Omental fat pad (tissue), 4 donors: ENCODE measurements around the gene NTSR1. TPM values are rescaled to one million over a fixed set of nuclear protein-coding genes. Genes with fewer than 3 reads are reported as not detected.

Experiments used
- ATAC-seq: fragments of 150-250 bp; one replicate; pipeline ENCODE4 v1.9.1; 2016; ENCODE audit warnings: mild to moderate bottlenecking, moderate library complexity; ENCODE audit not compliant: low FRiP score
- DNase-seq: peaks from one replicate; pipeline ENCODE4 v3.0.0-alpha.2; 2019; ENCODE audit warnings: low spot score
- total RNA-seq, 4 donors: library from RNA; depleted of rRNA; stranded (reverse); fragments of >200 nt; gene quantifications; one replicate each; pipeline ENCODE4 v1.1.0, GENCODE V29; 2016
- TF ChIP-seq, protein P1 (sequence below), 3 donors: fragments of 450-650 bp; IDR thresholded peaks; one replicate each; pipeline ENCODE4 v1.5.1; 2016 to 2017; ENCODE audit warnings: antibody characterized with exemption in 3 of 3, mild to moderate bottlenecking in 3 of 3, moderate library complexity in 2 of 3

NTSR1 gene
- total RNA-seq, 4 donors from 2014 or later, result 0.24 to 0.25 TPM; not detected in 2

DNA sequence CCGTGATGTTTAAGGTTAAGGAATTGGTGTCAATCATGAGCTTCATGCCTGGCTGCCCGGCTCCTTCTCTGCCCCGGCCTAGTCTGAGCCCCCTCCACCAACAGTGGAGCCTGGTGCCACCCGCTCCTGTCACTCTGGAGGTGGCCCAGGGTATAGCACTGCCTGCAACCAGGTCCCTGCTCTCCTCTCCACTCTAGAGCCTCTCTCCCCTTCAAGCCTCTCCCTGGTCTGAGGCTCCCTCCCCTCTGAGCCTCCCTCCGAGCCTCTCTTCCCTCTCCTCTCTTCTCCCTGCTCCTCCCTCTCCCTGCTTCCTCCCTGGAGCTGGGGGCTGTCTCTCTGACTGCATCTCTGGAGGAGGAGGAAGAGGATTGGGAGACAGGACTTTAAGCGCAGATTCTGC lies 56.4 kb downstream of the NTSR1 start:
- DNase-seq (no peak), ATAC-seq (no peak)
- TF ChIP-seq, protein P1, sequence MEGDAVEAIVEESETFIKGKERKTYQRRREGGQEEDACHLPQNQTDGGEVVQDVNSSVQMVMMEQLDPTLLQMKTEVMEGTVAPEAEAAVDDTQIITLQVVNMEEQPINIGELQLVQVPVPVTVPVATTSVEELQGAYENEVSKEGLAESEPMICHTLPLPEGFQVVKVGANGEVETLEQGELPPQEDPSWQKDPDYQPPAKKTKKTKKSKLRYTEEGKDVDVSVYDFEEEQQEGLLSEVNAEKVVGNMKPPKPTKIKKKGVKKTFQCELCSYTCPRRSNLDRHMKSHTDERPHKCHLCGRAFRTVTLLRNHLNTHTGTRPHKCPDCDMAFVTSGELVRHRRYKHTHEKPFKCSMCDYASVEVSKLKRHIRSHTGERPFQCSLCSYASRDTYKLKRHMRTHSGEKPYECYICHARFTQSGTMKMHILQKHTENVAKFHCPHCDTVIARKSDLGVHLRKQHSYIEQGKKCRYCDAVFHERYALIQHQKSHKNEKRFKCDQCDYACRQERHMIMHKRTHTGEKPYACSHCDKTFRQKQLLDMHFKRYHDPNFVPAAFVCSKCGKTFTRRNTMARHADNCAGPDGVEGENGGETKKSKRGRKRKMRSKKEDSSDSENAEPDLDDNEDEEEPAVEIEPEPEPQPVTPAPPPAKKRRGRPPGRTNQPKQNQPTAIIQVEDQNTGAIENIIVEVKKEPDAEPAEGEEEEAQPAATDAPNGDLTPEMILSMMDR (IDR thresholded peaks at IDR 0.05), result no peak

- no peak for DNase-seq
- TF ChIP-seq, protein P1 (IDR thresholded peaks at IDR 0.05), result no peak
- ATAC-seq, result no peak
Measured at GRCh38 chr20:62765432-62766070, 56.9 kb downstream of the NTSR1 start.

DNA sequence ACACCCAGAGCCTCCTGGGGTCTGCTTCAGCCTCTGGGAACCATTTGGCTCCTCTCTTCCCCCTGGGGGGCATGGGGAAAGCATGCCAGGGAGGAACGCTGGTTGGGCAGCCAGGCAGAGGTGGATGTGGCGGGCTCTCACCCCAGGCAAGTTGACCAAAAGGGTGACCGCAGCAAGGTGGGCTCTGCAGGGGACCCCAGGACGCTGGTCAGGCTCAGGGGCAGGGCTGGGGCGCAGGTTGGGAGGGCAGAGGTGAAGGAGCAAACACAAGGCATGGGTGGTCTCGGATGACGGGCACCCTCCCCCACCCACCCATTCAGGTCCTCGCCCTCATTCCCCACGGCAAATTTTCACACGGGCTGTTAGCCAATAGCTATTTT lies 57.4 kb downstream of the NTSR1 start:
- TF ChIP-seq, protein P1 (IDR thresholded peaks at IDR 0.05), result no peak
- no peak for DNase-seq
- no peak for ATAC-seq

DNA sequence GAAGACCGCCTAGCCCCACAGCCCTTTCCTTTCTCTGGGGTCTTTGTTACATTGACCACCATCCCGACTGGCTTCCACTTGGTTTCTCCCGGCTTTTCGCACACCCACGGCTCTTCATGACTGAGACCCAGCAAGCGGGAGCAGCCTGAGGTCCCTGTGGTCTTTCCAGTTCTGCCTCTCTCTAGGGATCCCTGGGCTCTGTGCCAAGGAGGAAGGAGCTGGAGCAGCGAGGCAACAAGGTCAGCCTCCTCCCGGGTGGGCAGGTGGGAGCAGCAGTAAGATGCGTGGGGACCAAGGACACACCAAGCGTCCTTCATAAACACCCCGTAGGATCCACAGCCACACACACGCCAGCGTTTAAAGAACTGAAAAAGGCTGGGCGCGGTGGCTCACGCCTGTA lies 58.1 kb downstream of the NTSR1 start:
- no peak for DNase-seq

DNA sequence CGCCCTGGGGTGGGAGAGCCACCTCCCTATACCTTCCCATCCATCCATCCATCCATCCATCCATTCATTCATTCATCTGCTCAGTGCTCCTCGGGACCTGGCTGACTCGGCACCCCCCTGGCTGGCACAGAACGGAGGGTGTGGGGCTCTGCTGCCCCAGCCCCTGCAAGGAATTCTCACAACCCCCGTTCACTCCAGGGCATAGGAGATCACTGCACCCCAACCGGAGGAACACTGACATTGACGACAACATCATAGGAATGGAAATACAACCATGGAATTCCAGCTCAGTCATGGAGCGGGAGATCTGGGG lies 59.6 kb downstream of the NTSR1 start:
- ATAC-seq (no peak), DNase-seq (no peak)
- TF ChIP-seq, protein P1 (IDR thresholded peaks at IDR 0.05), result no peak

More for the DNA sequence above, 58.1 kb downstream of the NTSR1 start:
- TF ChIP-seq, protein P1 (IDR thresholded peaks at IDR 0.05), result no peak
- ATAC-seq, result no peak

DNA sequence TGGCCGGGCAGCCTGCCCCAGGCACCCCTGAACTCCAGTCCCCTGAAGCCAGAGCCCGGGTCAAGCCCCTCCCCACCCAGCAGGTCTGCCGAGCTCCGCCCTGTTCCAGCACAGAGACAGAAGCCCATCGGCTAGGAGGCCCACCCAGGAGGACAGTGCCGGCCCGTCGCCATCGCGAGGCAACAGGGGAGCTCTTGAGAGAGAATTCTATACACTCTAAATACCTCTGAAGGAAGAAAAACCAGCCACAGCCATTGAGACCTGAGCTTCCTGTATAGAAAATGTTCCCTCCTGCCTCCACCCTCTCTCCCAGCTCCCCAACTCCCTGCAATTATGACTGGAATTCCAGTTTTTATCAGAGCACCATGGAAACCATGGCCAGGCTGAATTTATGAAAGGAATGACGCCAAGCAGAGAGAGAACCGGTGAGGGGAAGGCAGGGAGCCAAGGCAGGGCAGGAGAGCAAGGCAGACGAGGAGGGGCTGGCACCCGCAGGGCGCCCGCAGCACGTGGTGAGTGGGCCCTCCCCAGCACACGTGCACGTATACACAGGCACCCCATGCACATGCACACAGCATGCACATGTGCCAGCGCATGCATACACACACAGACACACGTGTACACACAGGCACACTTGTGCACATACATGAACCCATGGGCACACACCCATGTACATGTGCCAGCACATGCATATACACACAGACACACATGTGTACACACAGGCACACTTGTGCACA lies 60.1 kb downstream of the NTSR1 start:
- TF ChIP-seq, protein P1 (IDR thresholded peaks at IDR 0.05), result no peak
- DNase-seq (no peak), ATAC-seq (peak; percentile 38)
